A673 (cell line): ENCODE measurements around the gene SMTNL1.

Experiments used
- CTCF ChIP-seq: fragments of 300-800, 200-600 bp; sonication (generic); conservative IDR thresholded peaks from 2 replicates; pipeline ENCODE4 v1.5.1; 2017; ENCODE audit warnings: low read depth, mild to moderate bottlenecking, antibody characterized with exemption, low read length, moderate library complexity, mixed read lengths
- EZH2 ChIP-seq: fragments of 200-600 bp; sonication (generic); IDR thresholded peaks from 2 replicates; pipeline ENCODE4 v1.6.1; 2017; ENCODE audit warnings: borderline replicate concordance, low read depth, mild to moderate bottlenecking, mixed read lengths, antibody characterized with exemption, low read length; ENCODE audit not compliant: poor library complexity, severe bottlenecking

- TF ChIP-seq CTCF (no peak), EZH2 (no peak)
These were observed 7.2 kb upstream of the SMTNL1 start for GRCh38 chr11:57530215-57530595.
